ENCODE results near the gene MED12L.

Gene MED12L

DNA sequence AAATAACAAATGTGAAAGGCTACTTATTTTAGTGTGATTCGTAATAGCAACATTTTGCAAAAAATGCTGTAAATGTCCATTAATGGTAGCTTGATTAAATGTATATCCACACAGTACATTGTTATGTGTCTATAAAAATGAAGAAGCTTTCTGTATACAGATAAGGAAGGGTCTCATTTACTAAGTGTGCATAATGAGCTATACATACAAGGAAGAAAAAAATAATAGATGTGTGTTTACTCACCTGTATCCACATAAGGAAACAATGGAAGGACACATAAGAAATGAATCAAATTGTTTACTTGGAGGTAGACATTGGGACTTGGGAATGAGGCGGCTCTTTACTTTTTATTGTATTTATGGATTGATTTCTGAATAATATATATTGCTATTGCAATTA lies 34.9 kb downstream of the MED12L start:
- Histone ChIP-seq H3K36me3 (ENCODE audit: control insufficient read depth, insufficient read depth, low read length) (no peaks in the 10 kb centered on the region), H3K79me2 (no peaks in the 10 kb centered on the region), H3K27me3 (ENCODE audit: control insufficient read depth, insufficient read depth, low read length) (no peaks in the 10 kb centered on the region), H3K27ac (no peak overlapping the region), H3K9me3 (ENCODE audit: control insufficient read depth, low read length) (no peaks in the 10 kb centered on the region), H3K4me2 (ENCODE audit: low read length) (no peak overlapping the region), H2AFZ (no peak overlapping the region), H3K4me3 (ENCODE audit: low read depth, low read length) (no peak overlapping the region), H3K4me1 (no peaks in the 10 kb centered on the region), H3K9ac (no peak overlapping the region)
- TF ChIP-seq, protein P1, sequence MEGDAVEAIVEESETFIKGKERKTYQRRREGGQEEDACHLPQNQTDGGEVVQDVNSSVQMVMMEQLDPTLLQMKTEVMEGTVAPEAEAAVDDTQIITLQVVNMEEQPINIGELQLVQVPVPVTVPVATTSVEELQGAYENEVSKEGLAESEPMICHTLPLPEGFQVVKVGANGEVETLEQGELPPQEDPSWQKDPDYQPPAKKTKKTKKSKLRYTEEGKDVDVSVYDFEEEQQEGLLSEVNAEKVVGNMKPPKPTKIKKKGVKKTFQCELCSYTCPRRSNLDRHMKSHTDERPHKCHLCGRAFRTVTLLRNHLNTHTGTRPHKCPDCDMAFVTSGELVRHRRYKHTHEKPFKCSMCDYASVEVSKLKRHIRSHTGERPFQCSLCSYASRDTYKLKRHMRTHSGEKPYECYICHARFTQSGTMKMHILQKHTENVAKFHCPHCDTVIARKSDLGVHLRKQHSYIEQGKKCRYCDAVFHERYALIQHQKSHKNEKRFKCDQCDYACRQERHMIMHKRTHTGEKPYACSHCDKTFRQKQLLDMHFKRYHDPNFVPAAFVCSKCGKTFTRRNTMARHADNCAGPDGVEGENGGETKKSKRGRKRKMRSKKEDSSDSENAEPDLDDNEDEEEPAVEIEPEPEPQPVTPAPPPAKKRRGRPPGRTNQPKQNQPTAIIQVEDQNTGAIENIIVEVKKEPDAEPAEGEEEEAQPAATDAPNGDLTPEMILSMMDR (IDR thresholded peaks at IDR 0.05): no peak

DNA sequence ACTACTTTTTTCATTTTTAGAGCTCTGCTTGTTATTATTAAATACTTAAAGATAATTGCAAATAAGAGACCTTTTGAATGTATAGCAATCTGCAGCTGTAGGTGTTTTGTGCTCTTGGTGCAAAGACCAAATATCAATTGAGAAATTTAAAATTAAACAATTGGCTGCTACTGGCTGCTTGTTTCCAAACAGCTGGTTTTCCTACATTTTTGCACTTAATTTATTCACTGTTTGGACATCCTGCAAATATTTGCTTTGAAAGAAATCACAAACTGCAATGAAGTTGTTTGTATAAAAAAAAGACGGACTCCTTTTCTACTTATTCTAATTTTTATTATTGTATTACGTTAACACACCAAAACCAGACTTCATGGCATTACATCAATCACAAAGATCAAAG lies 35.6 kb downstream of the MED12L start:
- Histone ChIP-seq H3K79me2 (no peaks in the 10 kb centered on the region), H3K9ac (no peak overlapping the region), H3K4me2 (ENCODE audit: low read length) (no peak overlapping the region), H3K27me3 (ENCODE audit: control insufficient read depth, insufficient read depth, low read length) (no peaks in the 10 kb centered on the region), H3K9me3 (ENCODE audit: control insufficient read depth, low read length) (no peaks in the 10 kb centered on the region), H3K27ac (no peak overlapping the region), H2AFZ (no peak overlapping the region), H3K4me3 (ENCODE audit: low read depth, low read length) (no peak overlapping the region), H3K4me1 (no peaks in the 10 kb centered on the region), H3K36me3 (ENCODE audit: control insufficient read depth, insufficient read depth, low read length) (no peaks in the 10 kb centered on the region)
- TF ChIP-seq, protein P1 (IDR thresholded peaks at IDR 0.05): no peak

DNA sequence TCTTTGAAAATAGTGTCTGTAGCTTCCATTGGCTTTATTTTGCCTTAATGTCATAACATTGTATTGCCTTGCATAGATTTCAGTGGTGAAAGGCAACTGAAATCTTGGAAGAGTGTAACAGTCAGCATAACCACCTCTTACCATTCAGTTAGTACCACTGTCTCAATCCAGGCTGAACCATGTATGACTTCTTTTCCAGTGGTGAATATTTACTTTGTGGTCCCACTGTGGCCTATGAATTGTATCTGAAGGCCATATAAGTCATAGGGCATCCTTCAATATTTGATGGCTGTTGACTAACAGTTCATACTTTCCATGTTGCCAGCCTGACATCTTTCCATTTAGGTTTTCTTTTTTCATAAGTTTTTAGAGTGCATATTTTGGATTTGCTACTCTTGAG lies 38.4 kb downstream of the MED12L start:
- Histone ChIP-seq H3K4me2 (ENCODE audit: low read length) (no peak overlapping the region), H3K79me2 (no peaks in the 10 kb centered on the region), H3K4me3 (ENCODE audit: low read depth, low read length) (no peak overlapping the region), H3K9ac (no peak overlapping the region), H3K27me3 (ENCODE audit: control insufficient read depth, insufficient read depth, low read length) (no peaks in the 10 kb centered on the region), H3K4me1 (no peaks in the 10 kb centered on the region), H2AFZ (no peak overlapping the region), H3K36me3 (ENCODE audit: control insufficient read depth, insufficient read depth, low read length) (no peaks in the 10 kb centered on the region), H3K27ac (no peak overlapping the region), H3K9me3 (ENCODE audit: control insufficient read depth, low read length) (no peaks in the 10 kb centered on the region)
- TF ChIP-seq, protein P1 (IDR thresholded peaks at IDR 0.05): no peak

DNA sequence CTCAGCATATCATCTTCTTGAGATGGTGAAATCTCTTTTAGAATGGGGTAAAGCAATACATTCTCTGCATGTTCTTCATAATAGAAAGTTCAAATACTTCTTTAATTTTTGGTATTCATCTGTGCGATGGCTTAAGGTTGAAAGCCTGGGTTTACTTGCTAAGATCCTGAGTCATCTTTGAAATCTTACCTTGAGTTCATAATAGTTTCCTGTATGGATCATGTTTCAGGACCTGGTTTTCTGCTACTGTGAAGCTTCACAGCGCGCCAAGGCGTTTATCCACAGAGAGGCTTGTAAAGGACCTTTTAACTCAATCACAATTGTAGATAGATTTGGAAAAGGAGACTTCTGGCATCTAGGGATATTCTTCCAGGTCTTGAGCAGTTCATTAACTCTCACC lies 39.0 kb downstream of the MED12L start:
- no peaks in the 10 kb centered on the region for H3K27me3 ChIP-seq (ENCODE audit: control insufficient read depth, insufficient read depth, low read length)
- no peak overlapping the region for H3K27ac ChIP-seq
- no peak overlapping the region for H2AFZ ChIP-seq
- H3K9ac ChIP-seq: no peak overlapping the region
- H3K79me2 ChIP-seq: no peaks in the 10 kb centered on the region
- no peak overlapping the region for H3K4me3 ChIP-seq (ENCODE audit: low read depth, low read length)
- H3K36me3 ChIP-seq (ENCODE audit: control insufficient read depth, insufficient read depth, low read length): no peaks in the 10 kb centered on the region
- TF ChIP-seq, protein P1 (IDR thresholded peaks at IDR 0.05): no peak
- no peaks in the 10 kb centered on the region for H3K9me3 ChIP-seq (ENCODE audit: control insufficient read depth, low read length)
- H3K4me1 ChIP-seq: no peaks in the 10 kb centered on the region
- H3K4me2 ChIP-seq (ENCODE audit: low read length): no peak overlapping the region

DNA sequence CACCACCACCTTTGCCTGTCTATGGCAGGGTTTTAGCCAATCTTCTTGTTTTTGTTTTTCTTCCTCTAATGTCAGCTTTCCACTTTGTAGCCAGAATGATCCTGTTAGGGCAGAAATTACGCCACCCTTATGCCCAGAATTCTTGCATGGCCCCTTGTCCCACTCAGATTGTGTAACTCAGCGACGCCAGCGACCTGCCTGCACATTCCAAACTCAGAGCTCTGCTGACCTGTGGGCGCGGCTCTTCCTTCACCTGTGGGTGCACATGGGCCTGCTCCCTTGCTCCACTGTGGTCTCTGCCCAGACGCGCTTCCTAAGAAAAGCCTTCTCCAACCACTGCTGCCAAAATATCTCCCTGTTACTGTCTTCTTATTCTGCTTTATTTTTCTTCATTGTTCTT lies 45.0 kb downstream of the MED12L start:
- no peak overlapping the region for H3K4me2 ChIP-seq (ENCODE audit: low read length)
- H3K9me3 ChIP-seq (ENCODE audit: control insufficient read depth, low read length): no peaks in the 10 kb centered on the region
- H3K9ac ChIP-seq: no peak overlapping the region
- H3K36me3 ChIP-seq (ENCODE audit: control insufficient read depth, insufficient read depth, low read length): no peaks in the 10 kb centered on the region
- TF ChIP-seq, protein P1 (IDR thresholded peaks at IDR 0.05): no peak
- no peak overlapping the region for H3K27ac ChIP-seq
- no peak overlapping the region for H2AFZ ChIP-seq
- H3K27me3 ChIP-seq (ENCODE audit: control insufficient read depth, insufficient read depth, low read length): no peaks in the 10 kb centered on the region
- no peaks in the 10 kb centered on the region for H3K79me2 ChIP-seq
- no peak overlapping the region for H3K4me3 ChIP-seq (ENCODE audit: low read depth, low read length)
- H3K4me1 ChIP-seq: no peaks in the 10 kb centered on the region
